B cell (primary cell): Measurements from ENCODE around the gene AVEN.

ENCODE experiments used
- CTCF ChIP-seq: fragments of 200-600 bp; IDR thresholded peaks from one replicate; pipeline ENCODE4 v1.8.0; 2022; ENCODE audit warnings: antibody characterized with exemption, mild to moderate bottlenecking
- EZH2 ChIP-seq: IDR thresholded peaks from 2 replicates; pipeline ENCODE4 v1.6.1; 2012; ENCODE audit warnings: borderline replicate concordance, low read depth, mild to moderate bottlenecking, moderate library complexity, low read length; ENCODE audit not compliant: insufficient read depth, poor library complexity, severe bottlenecking

GRCh38 chr15:33844597-33844996, 194.4 kb downstream of the AVEN start:
- TF ChIP-seq CTCF, result no peak
- no peak for TF ChIP-seq EZH2
